ACHN (cell line): ENCODE measurements around the gene BANP.
"Not testable (repeated sequence)": the region's sequence is repeated elsewhere in the genome, so short reads cannot be mapped to it uniquely, and the experiment has no call there.

Experiments used
- DNase-seq: peaks from one replicate; pipeline ENCODE4 v3.0.0-alpha.2; 2015
- in situ Hi-C: cut with HindIII; loops from 2 replicates; pipeline ENCODE4 v1.10.0; 2017; ENCODE audit warnings: low sequenced_read_pairs, low pct_ligation_motif_present, low pct_unique_long_range_greater_than_20kb

Gene BANP

GRCh38 chr16:88003736-88004135, 52.5 kb downstream of the BANP start:
- in situ Hi-C loops, result no loop called here
- DNase-seq, result no peak

GRCh38 chr16:88004391-88004790, 53.2 kb downstream of the BANP start:
- in situ Hi-C loops, result no loop called here

GRCh38 chr16:88005181-88005581, 53.9 kb downstream of the BANP start:
- no peak for DNase-seq
- in situ Hi-C loops, result no loop called here

More at GRCh38 chr16:88004391-88004790, 53.2 kb downstream of the BANP start:
- no peak for DNase-seq

GRCh38 chr16:88005968-88006367, 54.7 kb downstream of the BANP start:
- no peak for DNase-seq
- in situ Hi-C loops, result no loop called here

GRCh38 chr16:88007321-88007731, 56.1 kb downstream of the BANP start:
- in situ Hi-C loops, result no loop called here
- DNase-seq, result no peak

- DNase-seq, result no peak
- in situ Hi-C loops, result no loop called here
These were observed 57.6 kb downstream of the BANP start for GRCh38 chr16:88008840-88009239.

GRCh38 chr16:88009563-88010342, 58.5 kb downstream of the BANP start:
- in situ Hi-C loops, result no loop called here
- DNase-seq, result no peak

GRCh38 chr16:88010343-88010967, 59.2 kb downstream of the BANP start:
- in situ Hi-C loops, result no loop called here

GRCh38 chr16:88010968-88011483, 59.8 kb downstream of the BANP start:
- in situ Hi-C loops, result no loop called here
- no peak for DNase-seq

More at GRCh38 chr16:88010343-88010967, 59.2 kb downstream of the BANP start:
- no peak for DNase-seq

- in situ Hi-C loops, result no loop called here
- no peak for DNase-seq
These were observed 61.1 kb downstream of the BANP start for GRCh38 chr16:88012360-88012759.

GRCh38 chr16:88013091-88013609, 61.9 kb downstream of the BANP start:
- no peak for DNase-seq
- in situ Hi-C loops, result no loop called here

GRCh38 chr16:88013766-88014251, 62.6 kb downstream of the BANP start:
- in situ Hi-C loops, result no loop called here
- no peak for DNase-seq

GRCh38 chr16:88014252-88014781, 63.1 kb downstream of the BANP start:
- no peak for DNase-seq
- in situ Hi-C loops, result no loop called here

- DNase-seq, result no peak
- in situ Hi-C loops, result no loop called here
These were observed 63.9 kb downstream of the BANP start for GRCh38 chr16:88014954-88015805.

GRCh38 chr16:88015806-88016140, 64.5 kb downstream of the BANP start:
- DNase-seq, result no peak
- in situ Hi-C loops, result no loop called here

- DNase-seq, in situ Hi-C loops: not testable (repeated sequence)
These were observed 65.2 kb downstream of the BANP start for GRCh38 chr16:88016386-88016785.

- DNase-seq, result no peak
- in situ Hi-C loops, result no loop called here
These were observed 65.7 kb downstream of the BANP start for GRCh38 chr16:88016964-88017363.

GRCh38 chr16:88017587-88018101, 66.4 kb downstream of the BANP start:
- in situ Hi-C loops, result no loop called here
- no peak for DNase-seq
